Stimulated activated CD8-positive, alpha-beta memory T cell treated with anti-CD3 and anti-CD28 coated beads, Interleukin-12 subunit alpha, Interleukin-12 subunit beta, amount 100 ng/mL, for 24 hours (primary cell): ENCODE measurements around the gene PRKCA.

ENCODE experiments used
- DNase-seq: peaks from one replicate; pipeline ENCODE4 v3.0.0-alpha.2; 2020; ENCODE audit errors: extremely low read depth

PRKCA gene

DNA sequence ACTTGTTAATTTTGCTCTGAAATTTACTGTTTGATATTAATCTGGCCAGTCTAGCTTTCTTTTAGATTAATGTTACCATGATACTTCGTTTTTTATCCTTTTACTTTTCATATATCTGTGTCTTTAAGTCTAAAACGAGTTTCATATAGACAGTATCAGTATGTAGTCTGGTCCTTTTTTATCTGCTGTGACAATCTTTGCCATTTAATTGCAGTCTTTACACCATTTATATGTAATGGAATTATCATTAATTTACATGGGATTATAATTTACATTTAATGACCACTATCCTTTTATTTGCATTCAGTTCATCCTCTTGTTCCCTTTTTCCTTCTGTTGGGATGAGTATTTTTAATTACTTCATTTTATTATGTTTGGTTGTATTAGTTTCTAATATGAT is 243.5 kb downstream of the PRKCA start:
- DNase-seq = no peak

DNA sequence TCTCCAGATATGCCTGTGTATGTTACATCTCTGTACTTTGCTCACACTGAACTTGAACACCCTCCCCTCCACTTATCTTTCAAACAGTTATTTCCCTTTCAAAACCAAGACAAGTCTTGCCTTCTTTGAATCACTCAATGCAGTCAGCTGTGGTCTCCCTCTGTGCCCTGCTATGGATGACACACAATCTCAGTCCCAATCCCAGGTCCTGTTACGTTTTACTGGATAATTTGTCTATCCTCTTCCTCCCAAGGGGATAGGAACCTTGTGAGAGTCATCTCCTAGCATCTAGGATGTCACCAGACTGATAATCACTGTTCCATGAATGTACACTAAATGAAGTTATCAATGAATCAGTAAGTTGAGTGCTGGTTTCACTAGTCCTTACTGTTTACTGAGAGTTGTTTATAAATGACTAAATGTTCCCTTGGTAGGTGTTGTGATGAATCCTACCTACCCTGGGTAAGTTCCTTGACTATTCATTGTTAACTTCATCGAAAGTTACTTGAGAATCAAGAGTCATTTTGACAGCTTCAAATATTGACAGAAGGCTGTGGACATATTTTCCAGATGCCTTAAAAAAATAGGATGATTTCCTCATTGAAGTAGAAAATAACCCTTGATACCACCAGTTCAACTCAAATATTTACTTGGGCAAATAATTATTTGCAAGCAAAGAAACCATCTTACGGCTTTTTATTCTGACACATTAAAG is 244.9 kb downstream of the PRKCA start:
- DNase-seq = no peak

DNA sequence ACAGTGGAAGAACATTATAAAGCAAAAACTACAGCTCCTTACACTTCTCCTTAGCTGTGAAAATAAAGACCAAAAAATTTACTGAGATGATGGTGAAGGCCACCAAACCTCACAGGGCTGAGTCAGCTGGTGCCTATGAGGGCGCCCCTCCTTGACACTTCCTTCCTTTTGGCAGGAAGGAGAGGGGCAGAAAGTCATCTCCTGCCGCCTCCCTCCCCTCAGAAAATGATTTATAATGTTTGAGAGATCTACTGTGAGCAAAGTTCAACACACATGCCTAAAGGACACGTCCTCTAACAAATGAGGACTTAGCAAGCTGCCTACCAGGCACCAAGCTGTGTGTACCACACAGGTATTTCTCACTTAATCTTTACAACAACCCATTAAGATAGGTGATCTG is 245.7 kb downstream of the PRKCA start:
- DNase-seq = peak; percentile 17

DNA sequence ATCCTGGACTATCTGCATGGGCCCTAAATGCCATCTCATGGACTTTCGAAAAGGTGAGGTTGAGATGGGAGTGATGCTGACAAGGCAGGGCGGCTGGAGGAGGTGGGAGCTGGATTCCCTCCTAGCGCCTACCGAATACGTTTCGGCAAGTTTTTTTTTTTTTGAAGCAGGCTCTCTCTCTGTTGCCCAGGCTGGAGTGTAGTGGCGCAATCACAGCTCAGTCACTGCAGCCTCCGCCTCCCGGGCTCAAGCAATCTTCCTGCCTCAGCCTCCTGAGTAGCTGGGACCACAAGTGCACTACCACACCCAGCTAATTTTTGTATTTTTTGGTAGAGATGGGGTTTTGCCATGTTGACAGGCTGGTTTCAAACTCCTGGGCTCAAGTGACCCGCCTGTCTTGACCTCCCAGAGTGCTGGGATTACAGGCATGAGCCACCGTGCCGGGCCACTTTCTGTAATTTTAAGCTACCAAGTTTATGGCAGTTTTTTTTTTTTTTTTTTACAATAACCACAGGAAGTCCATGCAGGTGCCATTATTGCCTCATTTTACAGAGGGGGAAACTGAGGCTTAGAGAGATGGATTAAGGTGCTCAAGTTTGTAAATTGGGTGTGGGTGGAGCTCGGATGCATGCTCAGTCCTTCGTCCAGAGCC is 246.4 kb downstream of the PRKCA start:
- DNase-seq = no peak

DNA sequence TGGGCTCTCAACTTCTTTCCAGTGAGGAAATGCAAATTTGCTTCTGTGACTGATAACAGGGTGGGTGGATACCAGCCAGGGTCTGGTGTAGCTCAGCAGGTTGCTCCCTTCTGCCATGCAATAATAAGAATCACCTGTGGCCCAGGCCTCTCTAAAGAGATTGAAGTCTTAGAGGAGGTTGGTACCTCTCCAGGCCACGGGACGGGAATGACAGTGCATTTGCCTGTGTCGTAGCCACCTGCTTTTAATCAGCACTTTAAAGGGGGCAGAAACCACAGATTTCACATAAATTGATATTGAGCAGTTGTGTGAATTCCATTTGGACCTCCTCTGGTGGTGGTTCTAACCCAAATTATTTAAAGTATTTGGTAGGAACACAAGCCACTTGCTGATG is 246.9 kb downstream of the PRKCA start:
- DNase-seq = no peak

DNA sequence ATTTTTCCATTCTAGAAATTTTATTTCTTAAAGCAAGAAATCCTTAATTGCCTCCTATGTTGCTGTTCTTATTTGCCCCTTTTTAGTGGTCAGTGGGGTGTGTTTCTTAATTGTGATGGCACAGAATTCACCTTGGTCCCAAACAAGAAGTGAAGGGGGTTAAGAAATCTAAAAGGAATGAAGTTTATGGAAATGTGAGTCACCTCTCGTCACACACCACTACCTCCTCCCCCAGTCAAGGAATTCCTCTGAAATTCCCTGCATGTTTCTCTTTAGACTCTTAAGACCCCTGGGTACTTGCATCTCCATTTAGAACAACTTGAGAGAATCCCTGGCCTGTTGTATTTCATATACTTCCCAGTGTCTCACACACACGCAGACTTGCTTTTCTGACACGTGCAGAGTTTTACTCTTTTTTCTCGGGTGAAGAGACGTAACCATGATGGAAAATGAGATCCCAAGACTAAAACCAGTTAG is 247.4 kb downstream of the PRKCA start:
- DNase-seq = no peak

DNA sequence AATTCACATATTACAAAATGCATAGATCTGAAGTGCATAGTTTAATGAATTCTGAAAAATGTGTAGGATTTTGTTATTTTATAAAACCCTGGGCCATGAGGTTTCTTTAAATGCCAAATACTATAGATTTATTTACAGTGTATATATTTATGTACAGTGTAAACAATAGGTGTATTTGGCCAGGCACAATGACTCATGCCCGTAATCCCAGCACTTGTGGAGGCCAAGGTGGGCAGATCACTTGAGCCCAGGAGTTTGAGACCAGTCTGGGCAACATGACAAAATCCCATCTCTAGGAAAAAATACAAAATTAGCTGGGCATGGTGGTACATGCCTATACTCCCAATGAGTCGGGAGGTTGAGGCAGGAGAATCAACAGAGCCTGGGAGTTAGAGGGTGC is 249.4 kb downstream of the PRKCA start:
- DNase-seq = no peak

DNA sequence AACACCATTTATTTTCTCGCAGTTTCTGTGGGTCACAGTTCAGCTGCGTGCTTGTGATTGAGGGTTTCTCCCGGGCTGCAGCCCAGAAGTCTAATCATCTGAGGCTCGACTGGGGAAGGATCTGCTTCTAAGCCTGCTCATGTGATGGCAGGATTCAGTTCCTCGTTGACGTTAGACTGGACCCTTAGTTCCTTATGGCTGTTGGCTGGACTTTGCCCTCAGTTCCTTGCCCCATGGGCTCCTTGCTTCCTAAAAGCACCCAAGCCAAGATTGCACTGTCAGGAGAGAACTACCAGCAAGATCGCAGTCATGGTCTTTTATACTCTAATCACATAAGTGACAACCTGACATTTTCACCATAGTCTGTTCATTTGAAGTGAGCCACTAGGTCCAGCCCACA is 250.0 kb downstream of the PRKCA start:
- no peak for DNase-seq

DNA sequence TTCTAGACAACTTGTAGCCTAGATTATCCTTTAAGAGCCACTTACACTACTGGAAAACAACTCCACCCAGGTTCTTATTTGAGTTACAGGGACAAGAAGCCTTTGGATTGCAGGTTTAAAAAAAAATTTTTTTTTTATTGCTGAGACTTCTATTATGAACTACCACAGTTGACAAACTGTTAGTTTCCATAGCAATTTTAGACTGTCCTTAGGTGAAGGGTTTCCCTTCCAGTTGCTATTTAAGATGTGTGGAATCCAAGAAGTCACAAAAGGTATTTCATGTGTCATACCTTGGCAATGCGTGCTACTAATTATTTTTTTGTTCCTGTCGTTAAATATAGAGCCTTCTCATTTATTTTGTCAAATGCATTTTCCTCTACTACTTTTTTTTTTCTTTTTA is 253.2 kb downstream of the PRKCA start:
- no peak for DNase-seq

DNA sequence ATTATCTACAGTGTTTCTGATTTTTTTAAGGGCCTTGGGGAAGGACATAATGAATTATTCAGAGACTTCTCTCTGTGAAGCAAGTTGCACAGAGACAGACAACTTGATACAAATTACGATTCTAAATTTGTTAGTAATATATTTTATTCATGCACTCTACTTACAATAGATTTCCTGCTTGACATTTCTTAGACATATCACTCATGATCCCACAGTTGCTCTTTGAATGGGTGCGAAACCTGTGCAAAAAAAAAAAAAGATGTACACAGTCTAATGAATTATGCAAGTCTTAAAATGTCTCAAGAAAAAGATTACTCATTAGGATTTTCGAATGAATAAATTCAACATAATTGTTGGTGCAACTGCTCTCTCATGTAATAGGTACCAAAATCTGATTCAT is 254.8 kb downstream of the PRKCA start:
- DNase-seq = no peak

DNA sequence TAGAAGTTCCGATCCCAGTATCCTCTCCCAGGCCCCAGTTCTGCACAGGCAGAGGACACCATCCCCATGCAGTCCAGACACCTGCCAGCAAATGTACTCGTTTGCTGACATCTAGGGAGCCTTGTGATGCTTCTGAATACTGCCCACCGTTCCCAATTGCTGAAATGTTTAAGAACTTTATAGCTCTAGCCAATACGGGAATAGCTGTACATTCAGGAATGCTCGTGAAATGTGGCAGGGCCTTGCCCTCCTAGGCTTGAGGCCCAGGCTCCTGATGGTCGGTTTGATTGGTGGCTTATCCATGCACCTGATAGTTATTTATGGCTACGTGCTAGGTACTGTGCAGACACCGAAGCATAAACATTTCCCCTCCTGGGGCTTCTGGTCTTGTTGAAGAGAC is 255.5 kb downstream of the PRKCA start:
- DNase-seq = no peak

DNA sequence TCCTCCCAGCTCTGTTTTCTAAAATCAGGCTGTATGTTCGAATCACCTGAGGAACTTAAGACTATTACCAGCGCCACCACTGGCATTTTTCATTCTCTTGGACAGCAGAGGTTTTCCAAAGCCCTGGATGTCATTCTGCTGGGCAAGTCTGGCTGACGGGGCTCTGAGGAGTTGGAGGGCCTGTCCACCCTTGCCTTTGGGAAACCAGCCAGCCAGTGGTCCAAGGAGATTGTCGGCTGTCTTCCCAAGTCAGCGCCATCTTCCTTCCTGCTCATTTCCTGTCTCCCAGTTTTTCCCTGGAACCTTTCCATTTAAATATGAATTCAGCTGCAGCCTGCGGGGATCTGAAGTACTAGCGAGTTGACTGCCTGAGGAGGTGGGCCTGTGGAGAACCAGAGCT is 258.3 kb downstream of the PRKCA start:
- no peak for DNase-seq

DNA sequence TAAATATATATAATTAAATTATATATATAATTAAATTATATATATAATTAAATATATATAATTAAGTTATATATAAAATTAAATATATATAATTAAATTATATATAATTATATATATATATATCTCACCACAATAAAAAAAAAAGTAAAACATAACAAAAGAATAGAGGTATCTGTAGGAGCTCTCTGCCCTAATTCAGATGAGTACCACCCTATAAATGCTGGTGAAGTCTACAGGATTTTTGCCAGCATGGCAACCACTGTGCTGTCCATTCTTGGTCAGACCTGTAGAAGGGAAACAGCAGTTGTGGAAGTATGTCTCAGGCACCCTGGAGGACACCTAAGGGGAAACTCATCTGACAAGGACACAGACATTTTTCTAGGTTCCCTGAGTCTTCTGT is 259.7 kb downstream of the PRKCA start:
- DNase-seq = no peak

DNA sequence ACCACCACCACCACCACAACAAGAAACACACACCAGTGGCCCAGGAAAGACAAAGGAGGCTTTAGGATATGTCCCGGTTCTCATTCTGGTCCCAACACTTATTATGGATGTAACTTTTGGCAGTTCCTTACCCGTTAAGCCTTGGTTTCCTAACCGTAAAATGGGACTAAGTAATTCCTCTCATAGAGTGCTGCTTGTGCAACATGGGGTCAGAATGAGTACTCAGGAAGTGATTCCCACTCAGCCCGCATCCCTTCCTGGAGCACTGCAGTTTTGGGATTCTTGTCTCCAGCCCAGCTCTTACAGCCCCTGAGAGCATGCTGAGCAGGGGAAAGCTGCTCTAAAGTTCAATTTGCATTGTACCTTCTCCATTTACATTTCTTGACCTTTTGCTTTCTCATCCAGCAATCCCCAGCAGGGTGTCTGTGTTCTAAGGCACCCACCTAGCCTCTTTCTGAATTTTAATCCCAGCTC is 262.6 kb downstream of the PRKCA start:
- no peak for DNase-seq

DNA sequence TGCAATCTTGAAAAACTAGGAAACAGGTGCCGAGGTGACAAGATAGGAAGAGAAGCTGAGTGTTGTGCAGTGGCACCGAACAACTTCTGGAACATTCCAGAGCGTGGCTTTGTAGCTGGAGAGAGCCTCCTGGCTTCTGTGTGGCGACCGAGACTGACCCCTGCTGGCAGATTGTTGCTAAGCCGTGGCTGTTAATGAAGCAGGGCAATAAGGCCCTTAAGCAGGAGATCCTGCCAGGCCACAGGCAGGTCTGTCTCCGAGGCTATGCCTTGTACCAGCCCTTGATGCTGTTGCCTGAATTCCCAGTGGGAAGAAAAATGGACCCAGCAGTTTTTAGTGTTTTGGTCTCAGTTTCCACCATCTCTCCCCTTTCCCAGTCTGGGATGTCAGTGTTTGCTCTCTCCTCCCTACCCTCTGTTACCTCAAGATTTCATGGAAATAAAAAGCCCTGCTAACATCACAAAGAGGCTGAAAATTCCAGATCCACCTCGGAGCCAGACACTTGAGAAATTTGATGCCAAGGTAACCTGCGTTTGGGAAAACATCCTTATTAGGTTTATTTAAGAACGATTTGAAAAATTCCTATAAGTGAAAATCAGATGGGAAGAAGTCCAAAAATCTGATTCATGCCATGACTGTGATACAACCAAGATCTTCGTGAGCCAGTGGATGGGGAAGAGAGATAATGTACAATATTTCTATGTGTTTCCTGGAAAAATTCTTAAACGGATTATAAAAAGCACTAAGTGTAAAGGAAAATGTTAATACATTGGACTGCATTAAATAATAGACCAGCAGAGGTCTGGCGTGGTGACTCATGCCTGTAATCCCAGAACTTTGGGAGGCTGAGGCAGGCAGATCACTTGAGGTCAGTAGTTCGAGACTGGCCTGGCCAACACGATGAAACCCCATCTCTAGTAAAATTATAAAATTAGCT is 265.1 kb downstream of the PRKCA start:
- DNase-seq = peak; percentile 43

DNA sequence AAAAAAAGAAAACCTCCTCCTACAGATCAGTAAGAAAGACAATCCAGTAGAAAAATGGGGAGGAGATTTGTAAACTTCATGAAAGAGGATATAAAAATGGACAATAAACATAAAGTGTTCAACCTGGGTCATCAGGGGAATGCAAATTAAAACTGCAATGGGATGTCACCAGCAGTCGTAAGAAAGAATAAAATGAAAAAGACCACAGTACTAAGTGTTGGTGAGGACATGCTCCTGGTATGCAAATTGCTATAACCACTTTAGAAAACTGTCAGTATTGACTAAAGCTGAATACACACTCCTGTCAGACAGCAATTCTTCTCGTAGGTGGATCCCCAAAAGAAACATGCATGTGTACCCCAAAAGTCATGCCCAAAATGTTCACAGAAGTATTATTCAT is 267.2 kb downstream of the PRKCA start:
- DNase-seq = no peak

DNA sequence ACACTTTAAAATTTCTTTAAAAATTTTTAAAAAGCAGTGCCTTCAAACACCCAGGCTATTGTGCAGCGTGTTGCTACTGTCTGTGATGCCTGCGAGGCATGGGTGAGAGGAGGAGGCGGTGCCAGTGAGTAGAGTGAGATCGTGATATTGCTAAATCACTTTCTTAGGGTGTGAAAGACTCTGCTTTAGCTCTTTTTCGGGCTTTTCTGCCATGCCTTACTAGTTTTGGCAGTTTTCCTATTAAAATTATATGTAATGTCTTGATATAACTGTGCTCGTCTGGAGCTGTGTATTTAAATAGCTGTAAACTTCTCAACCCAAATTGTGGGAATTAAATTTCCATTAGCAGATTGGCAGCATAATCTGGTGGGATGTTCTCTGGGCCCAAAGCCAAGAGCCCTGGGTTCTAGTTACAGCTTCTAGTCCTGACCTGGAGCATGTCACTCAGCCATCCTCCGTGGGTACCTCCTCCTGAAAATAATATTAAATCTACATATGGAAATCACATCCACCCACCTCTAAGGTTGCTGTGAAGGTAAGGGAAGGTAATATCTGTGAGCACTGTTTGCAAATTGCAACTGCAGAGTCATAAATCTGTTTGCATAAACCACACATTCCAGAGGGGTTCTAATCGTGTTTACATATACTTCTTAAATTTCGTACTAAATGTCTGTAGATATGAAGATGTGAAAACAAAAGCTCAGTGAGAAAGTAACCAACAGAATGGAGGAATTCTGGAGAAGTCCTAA is 268.2 kb downstream of the PRKCA start:
- DNase-seq = no peak

DNA sequence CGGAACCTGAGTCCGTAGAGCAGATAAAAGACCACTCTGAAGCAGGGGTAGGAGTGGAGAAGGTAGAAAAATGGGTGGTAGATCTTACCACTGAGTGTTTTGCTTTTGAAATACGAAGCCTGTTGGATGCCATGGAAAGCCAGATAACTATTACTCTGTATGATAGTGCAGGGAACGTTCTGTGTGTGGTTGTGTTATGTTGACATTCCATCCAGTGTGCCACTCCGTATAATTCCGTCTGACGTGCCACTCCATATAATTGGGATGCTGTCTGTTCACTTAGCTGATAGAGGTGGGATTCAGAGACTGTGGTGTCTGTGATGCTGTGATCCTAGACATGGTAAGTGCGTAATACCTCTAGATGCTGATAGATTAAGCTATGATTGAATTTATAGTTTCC is 269.3 kb downstream of the PRKCA start:
- DNase-seq = no peak

DNA sequence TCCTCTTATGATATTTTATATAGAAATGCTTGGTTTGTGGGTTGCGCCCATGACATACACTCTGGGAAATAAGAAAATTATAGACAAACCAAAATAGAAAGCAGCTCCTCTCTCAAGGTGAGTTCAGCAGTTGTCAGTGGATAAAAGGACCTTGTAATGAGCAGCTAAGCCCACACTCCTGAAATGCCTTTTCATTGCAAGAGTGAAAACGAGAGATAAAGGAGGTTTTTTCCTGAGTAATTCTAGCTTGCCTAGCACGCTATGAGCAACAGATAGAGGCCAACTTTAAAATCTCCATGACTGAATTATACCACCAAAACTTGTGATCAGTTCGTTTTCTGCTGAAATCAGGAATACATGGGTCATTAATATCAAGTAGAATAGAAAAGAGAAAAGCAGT is 270.7 kb downstream of the PRKCA start:
- DNase-seq = no peak

DNA sequence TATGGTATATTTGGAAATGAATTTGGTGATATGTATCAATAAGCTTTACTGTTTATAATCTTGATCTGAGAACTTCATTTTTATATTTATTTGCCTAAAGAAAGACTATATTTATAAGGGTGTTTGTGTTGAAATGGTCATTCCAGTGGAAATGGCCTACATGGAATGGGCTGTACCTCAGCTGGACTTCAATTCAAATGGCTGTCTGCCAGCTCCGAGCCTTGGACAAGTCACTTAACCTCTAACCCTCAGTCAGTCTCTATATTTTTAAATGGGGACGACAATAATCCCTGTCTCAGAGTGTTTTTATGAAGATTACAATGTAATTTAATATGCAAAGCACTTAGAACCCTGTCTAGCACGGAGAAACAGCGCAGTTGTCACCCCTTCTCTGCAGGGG is 271.7 kb downstream of the PRKCA start:
- no peak for DNase-seq

DNA sequence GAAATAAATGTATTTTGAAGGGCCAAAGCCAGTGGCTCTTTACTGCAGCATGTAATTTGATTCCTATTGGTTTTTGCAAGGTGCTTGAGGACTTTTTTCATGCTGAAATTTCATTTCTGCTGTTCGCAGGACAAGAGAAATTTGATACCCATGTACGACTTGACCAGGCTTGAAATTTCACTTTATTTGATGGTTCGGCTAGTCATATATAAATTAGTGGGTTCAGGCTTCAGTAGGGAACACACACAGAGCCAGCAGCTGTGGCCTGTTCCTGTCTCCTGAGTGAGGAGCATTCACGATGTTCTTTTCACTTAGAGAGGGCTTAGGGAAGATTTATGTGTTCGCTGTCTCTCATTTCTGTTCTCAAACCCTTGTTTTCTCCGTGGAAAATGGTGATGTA is 274.1 kb downstream of the PRKCA start:
- DNase-seq = no peak

DNA sequence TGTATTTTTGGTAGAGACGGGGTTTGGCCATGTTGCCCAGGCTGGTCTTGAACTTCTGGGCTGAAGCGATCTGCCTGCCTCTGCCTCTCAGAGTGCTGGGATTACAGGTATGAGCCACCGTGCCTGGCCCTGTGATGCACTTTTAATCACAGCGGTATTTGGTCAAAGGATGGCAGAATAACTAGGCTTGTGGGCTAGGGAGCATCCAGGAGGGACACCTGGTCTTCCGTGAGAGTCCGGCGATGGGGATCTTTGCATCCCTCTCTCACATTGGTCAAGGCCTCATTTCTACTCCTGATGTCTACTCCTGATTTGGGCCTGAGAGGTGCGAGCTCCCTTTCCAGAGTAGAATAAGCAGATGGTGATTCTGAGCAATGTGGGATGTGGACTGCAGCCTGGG is 274.6 kb downstream of the PRKCA start:
- no peak for DNase-seq
